ENCODE results near the gene CPED1.

CPED1 gene

GRCh38 chr7:120988591-120989256 lies at the start of gene CPED1:
Gene CPED1 (plus strand): TSS chr7:120988711. CDS start chr7:120989622, 911 bp downstream.
- peak within 1 kb of the TSS; percentile 17 for H3K4me3 ChIP-seq (ENCODE audit: low read depth, low read length)

- H3K4me3 ChIP-seq (ENCODE audit: low read depth, low read length) = no peak overlapping the region
Measured at GRCh38 chr7:120939345-120939744, 49.2 kb upstream of the CPED1 start.

- H3K4me3 ChIP-seq (ENCODE audit: low read depth, low read length) = no peak overlapping the region
Measured at GRCh38 chr7:120941064-120941463, 47.4 kb upstream of the CPED1 start.

DNA sequence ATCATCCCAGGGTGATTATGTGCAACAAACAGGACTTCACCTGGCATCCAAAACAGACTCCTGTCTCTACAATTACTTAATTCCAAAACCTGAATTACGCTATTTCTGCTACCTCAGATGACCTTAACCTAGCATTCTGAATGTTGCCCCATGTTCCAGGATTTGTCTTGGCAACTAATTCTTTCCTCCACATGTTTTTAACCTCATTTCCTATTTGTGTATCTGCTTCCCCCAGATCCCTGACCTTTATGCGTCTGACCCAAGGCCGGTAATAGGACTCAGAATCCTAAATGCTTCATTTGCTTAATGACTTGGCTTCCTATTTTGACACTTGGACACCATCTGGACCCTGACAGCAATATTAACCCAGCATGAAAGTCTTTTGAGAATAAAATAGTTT lies 46.7 kb upstream of the CPED1 start:
- H3K4me3 ChIP-seq (ENCODE audit: low read depth, low read length) = no peak overlapping the region

DNA sequence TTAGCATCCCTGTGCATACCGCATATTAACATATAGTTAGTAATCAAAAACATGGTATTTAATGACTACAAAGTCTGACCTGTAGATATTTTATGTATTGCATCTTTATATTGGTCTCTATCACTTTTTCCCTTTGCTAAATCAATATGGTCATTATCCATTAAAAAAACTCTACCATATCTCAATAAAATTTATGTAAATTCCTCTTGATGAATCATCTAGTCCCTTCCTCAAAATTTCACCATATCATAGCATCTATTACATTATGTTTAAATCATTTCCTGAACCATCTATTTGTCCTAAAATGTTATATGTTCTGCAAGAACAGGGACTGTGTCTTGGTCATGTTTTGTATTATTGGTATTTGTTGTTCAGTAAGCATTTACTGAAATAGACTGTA lies 45.6 kb upstream of the CPED1 start:
- H3K4me3 ChIP-seq (ENCODE audit: low read depth, low read length) = no peak overlapping the region

DNA sequence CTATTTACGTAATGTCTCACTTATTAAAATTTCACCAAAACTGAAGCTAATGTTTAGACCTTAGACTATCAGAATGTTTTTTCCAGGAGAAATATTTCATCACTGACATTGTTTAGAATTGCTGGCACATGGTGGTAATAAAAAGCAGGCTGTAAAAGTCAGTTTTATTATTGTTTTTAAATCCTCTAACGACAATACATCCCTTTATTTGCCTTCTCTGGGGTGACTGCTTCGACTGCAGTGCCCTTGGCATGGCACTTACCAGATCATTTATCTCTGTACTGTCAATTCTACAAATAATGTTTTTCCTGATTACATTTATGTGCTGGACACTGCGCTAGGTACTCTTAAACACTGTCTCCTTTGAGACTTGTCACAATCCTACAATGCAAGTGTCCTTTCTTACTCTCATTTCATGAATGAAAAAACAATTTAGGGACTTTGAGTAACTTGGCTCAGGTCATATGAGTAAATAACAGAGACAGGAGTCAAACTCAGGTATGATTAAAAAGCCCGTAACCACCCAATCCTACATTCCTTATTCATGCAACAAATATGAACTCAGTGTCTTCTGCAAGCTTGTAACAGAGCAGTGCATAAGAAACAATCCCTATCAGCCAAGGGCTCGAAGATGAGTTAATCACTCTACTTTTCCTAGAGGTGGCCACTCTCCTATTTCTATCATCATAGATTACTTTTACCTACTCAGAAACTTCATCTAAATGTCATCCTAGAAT lies 43.5 kb upstream of the CPED1 start:
- no peak overlapping the region for H3K4me3 ChIP-seq (ENCODE audit: low read depth, low read length)

- H3K4me3 ChIP-seq (ENCODE audit: low read depth, low read length) = no peak overlapping the region
Measured at GRCh38 chr7:120947980-120948379, 40.5 kb upstream of the CPED1 start.

GRCh38 chr7:120949393-120949911 lies 39.1 kb upstream of the CPED1 start:
- peak overlapping the region; percentile 69 for H3K4me3 ChIP-seq (ENCODE audit: low read depth, low read length)

- peak overlapping the region; percentile 69 for H3K4me3 ChIP-seq (ENCODE audit: low read depth, low read length)
Measured at GRCh38 chr7:120949998-120950538, 38.4 kb upstream of the CPED1 start.

- H3K4me3 ChIP-seq (ENCODE audit: low read depth, low read length) = peak within 1 kb of the TSS; percentile 69
Measured at GRCh38 chr7:120950539-120951308, 37.8 kb upstream of the CPED1 start, which contains the start of gene ING3. Gene ING3 (plus strand): TSS chr7:120950777. CDS start chr7:120950897, 120 bp downstream.

- peak overlapping the region; percentile 69 for H3K4me3 ChIP-seq (ENCODE audit: low read depth, low read length)
Measured at GRCh38 chr7:120951309-120951699, 37.2 kb upstream of the CPED1 start.

GRCh38 chr7:120951826-120952225 lies 36.7 kb upstream of the CPED1 start:
- no peak overlapping the region for H3K4me3 ChIP-seq (ENCODE audit: low read depth, low read length)

GRCh38 chr7:120955577-120956149 lies 32.8 kb upstream of the CPED1 start:
- no peak overlapping the region for H3K4me3 ChIP-seq (ENCODE audit: low read depth, low read length)

GRCh38 chr7:120959929-120960484 lies 28.5 kb upstream of the CPED1 start:
- H3K4me3 ChIP-seq (ENCODE audit: low read depth, low read length) = no peak overlapping the region

DNA sequence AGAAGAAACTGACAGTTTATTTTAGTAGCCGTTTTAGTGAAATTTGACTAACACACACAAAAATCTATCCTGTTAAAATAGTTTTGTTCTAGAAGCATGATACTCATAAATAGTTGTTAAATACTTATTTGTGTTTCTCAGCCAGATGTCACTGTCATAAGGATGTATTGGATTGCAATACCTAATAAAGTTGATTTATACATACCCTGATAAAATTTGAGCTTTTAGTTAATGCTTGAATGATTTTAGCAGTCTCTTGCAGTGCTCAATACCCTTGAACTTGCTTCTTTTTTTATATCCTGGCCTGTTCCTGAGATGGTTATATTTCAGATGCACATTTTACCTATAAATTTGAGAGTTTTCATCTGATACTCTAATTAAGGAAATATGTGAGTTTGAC lies 27.8 kb upstream of the CPED1 start:
- H3K4me3 ChIP-seq (ENCODE audit: low read depth, low read length) = no peak overlapping the region

DNA sequence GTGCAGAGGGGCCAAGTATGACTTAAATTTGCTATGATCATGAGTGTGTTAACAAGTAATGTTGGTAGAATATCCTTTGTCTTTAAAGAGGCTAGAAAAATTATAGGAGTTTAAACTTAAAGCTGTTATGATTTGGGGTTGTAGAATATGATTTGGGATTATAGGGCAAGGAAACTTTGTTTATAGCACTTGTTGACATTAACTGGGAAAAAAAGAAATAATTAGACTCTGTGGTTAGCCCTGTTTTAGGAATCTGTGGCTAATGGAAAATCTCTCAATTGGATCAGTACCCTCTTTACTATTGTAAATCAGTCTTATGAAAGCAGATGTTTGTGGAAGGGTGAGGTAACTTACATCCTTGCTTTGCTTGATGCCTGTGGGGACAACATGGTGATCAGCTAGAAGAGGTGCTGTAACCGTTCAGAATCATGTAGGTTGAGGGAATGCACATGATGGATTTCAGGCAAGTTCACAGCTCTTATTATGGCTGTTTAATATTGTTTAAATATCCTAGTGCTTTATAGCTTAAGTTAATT lies 26.8 kb upstream of the CPED1 start:
- H3K4me3 ChIP-seq (ENCODE audit: low read depth, low read length) = no peak overlapping the region

DNA sequence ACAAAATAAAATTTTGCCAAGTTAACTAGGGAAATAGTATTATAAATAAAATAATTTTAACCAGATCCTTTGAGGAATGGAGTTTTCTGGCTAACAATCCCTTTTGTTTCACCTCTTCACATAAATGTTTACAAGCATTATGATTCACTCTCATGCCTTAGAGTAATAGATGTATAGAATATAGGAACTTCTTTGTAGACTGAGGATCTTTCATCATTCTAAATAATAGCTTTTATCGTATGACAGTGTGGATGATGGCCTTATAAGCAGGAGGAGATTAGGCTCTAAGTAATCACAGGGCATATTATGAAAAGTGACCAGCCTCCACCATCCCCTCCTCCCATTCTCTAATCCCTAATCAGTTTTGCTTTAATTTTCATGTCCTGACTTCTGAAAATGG lies 24.4 kb upstream of the CPED1 start:
- no peak overlapping the region for H3K4me3 ChIP-seq (ENCODE audit: low read depth, low read length)

- H3K4me3 ChIP-seq (ENCODE audit: low read depth, low read length) = no peak overlapping the region
Measured at GRCh38 chr7:120966961-120967360, 21.6 kb upstream of the CPED1 start.

GRCh38 chr7:120973849-120974248 lies 14.7 kb upstream of the CPED1 start:
- H3K4me3 ChIP-seq (ENCODE audit: low read depth, low read length) = no peak overlapping the region
